AG04449 (cell line): ENCODE results near the gene FCER2.

Source experiments
- CTCF ChIA-PET: fragments of 350-600 bp; formaldehyde crosslinking; extraction: SDS; loops from one replicate; lab custom pipeline; 2021; ENCODE audit warnings: antibody characterized with exemption; lab: Yijun Ruan, JAX
- POLR2A ChIA-PET: fragments of 400-600, 350-600 bp; formaldehyde crosslinking; extraction: SDS; loops from one replicate; lab custom pipeline; 2020; ENCODE audit warnings: antibody characterized with exemption, inconsistent platforms; lab: Yijun Ruan, JAX
- DNase-seq: peaks from one replicate; pipeline ENCODE4 v3.0.0-alpha.2; 2010; ENCODE audit warnings: low read depth, low spot score
- H3K4me3 ChIP-seq: 2 replicates; pipeline ENCODE4 v1.5.1; 2011; ENCODE audit warnings: low read depth, mild to moderate bottlenecking, control low read depth, low read length
- TF ChIP-seq, protein P1 (sequence below): IDR thresholded peaks from one replicate; pipeline ENCODE4 v1.5.1; 2011; ENCODE audit warnings: mild to moderate bottlenecking, moderate library complexity, low read length, control low read depth, inconsistent platforms; ENCODE audit not compliant: insufficient read depth; ENCODE audit errors: missing control alignments

The FCER2 gene

DNA sequence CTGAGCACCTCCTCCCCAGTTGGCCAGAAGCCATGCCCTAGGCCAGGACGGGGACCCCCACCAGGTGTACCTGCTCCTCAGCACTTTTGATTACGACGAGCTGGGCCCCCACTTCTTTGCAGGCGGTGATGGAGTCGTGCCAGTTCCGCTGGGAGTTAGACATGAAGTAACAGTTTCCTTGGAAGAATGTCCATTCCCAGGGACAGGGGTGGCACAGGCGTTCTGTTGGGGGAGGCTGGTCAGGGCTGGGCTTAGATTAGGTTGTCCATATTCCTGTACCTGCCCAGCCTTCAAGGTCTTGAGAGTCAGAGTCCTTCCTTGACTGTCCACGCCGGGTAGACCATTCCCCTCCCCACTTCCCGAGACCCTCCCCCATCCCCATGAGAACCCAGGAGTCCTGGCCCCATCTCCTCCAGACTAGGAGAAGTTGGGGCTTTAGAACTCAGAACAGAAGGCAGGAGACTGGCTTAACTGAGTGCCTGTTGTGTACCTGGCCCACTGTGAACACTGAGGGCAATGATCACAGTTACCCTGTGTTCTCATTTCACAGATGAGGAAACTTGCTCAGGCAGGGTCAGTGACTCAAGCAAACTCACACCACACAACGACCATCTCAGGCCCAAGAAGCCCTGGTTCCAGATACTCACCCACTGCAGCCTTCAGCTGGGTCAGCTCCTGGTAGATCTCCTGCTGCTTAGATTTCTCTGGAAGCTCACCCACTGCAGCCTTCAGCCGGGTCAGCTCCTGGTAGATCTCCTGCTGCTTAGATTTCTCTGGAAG is 43.1 kb upstream of the FCER2 start:
- ChIA-PET CTCF (no interaction called here), POLR2A (interaction anchor here (0.7 kb wide), 1 partner anchor 132 kb away, joined by 3 read pairs; no protein-coding TSS in a partner anchor)
- TF ChIP-seq, protein P1, sequence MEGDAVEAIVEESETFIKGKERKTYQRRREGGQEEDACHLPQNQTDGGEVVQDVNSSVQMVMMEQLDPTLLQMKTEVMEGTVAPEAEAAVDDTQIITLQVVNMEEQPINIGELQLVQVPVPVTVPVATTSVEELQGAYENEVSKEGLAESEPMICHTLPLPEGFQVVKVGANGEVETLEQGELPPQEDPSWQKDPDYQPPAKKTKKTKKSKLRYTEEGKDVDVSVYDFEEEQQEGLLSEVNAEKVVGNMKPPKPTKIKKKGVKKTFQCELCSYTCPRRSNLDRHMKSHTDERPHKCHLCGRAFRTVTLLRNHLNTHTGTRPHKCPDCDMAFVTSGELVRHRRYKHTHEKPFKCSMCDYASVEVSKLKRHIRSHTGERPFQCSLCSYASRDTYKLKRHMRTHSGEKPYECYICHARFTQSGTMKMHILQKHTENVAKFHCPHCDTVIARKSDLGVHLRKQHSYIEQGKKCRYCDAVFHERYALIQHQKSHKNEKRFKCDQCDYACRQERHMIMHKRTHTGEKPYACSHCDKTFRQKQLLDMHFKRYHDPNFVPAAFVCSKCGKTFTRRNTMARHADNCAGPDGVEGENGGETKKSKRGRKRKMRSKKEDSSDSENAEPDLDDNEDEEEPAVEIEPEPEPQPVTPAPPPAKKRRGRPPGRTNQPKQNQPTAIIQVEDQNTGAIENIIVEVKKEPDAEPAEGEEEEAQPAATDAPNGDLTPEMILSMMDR, result no peak
- H3K4me3 ChIP-seq, result no peak overlapping the region
- DNase-seq, result no peak

DNA sequence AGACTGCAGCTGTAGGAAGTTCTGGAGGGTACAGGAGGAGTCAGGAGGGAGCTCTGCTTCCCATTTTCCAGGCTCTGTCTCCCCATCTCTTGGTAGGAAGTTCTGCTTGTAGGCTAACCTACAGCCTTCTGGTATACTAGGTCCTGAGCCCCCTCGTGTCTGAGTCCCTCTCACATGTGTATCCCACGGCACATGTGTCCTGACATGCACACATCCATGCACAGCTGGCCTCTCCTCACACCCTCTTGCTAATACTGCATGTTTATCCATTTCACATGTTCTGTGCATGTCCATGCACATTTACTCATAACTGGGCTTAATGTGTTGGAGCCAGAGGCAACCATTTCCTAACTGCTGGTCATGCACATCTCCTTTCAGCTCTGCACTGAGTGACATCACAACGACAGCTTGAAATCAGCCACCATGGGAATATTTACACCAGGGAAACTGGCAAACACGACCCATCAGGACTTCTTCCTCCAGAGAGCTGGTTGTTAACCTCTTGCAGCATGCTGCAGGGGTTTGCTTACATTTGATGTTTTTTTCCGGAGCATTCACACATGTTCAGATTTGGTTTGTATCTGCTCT is 42.4 kb upstream of the FCER2 start:
- POLR2A ChIA-PET, result no interaction called here
- H3K4me3 ChIP-seq, result no peak overlapping the region
- CTCF ChIA-PET, result no interaction called here
- DNase-seq, result no peak
- TF ChIP-seq, protein P1, result no peak

DNA sequence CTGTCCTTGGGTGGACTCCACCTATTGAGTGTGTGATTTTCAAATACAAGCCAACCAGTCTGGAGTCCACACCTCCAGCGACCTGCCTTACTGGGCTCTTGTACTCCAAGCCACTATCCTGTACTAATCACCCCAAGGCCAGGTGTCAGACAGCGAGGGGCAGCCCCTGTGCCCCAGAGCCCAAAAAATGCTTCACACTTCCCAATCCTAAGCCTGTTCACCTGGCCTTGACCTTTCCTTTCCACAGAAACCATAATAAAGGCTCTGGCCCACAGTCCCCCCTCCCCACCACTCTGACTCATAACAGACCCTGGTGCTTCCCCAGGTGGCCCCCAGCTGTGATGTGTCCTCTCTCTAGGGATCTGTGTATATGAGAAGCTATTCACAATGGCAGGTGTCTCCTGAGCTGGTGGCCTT is 41.5 kb upstream of the FCER2 start:
- POLR2A ChIA-PET, result no interaction called here
- TF ChIP-seq, protein P1, result no peak
- no peak overlapping the region for H3K4me3 ChIP-seq
- no peak for DNase-seq
- CTCF ChIA-PET, result interaction anchor here (1.9 kb wide), 1 partner anchor 63 kb away, joined by 5 read pairs; the partner anchor contains the start of gene TRAPPC5

DNA sequence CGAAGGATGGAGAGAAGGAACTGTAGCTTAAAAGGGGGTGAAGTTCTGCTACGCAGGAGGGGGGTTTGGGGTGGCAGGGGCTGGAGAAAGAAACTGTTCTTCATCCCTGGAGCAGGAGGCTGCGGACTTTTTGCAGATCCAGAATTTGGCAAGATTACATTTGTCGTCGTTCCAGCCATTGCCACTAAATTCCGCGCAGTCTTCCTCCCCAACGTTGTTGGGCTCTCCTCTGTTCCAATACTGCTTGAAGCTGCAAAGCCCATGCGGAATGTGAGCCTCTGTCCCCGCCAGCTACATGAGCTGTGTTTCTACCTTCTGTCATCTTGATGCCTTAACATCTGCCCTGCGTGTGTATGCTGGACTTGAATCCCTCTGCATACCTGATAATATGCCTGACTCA is 41.1 kb upstream of the FCER2 start:
- POLR2A ChIA-PET, result no interaction called here
- no peak overlapping the region for H3K4me3 ChIP-seq
- CTCF ChIA-PET, result interaction anchor here (1.9 kb wide), 1 partner anchor 62 kb away, joined by 5 read pairs; the partner anchor contains the start of gene TRAPPC5
- TF ChIP-seq, protein P1, result no peak
- no peak for DNase-seq

DNA sequence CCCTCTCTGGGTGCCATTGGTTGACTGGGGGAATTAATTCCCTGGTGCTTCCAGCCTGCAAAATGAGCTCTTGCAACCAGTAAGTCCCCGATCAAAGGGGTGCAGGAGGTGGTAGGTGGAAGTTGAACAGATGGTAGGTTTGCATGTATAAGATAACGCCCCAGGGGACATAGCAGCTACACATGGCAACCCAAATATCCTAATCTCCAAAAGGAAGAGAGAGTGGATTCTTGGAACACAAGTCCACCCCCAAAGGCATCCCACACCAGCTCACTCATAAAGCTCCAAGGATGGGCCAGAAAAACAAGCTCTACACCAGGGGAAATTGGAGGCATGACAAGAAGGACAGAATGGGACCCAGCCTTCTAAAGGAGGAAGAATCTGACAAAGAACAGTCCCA is 40.6 kb upstream of the FCER2 start:
- ChIA-PET CTCF (interaction anchor here (1.9 kb wide), 1 partner anchor 62 kb away, joined by 5 read pairs; the partner anchor contains the start of gene TRAPPC5), POLR2A (no interaction called here)
- no peak for DNase-seq
- TF ChIP-seq, protein P1, result no peak
- H3K4me3 ChIP-seq, result no peak overlapping the region

DNA sequence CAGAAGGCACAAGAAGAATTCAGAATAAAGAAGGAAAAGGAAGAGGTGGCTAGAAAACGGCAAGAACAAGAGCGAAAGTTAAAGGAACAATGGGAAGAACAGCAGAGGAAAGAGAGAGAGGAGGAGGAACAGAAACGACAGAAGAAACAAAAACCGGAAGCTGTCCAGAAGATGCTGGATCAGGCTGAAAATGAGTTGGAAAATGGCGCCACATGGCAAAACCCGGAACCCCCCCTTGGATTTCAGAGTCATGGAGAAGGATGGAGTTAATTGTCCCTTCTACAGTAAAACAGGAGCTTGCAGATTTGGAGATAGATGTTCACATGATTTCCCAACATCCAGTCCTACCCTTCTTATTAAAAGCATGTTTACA is 38.7 kb upstream of the FCER2 start:
- CTCF ChIA-PET, result no interaction called here
- POLR2A ChIA-PET, result no interaction called here
- DNase-seq, result no peak
- no peak overlapping the region for H3K4me3 ChIP-seq
- TF ChIP-seq, protein P1, result no peak
